Stomach (tissue), 9 donors: ENCODE results near the gene PLCXD3. TPM values are rescaled to one million over a fixed set of nuclear protein-coding genes. Genes with fewer than 3 reads are reported as not detected.
A peak's percentile ranks its signal among the peaks of the same experiment; 100 is the strongest.

Experiments
- DNase-seq, 2 donors: peaks; one replicate each; pipeline versions ENCODE4 v3.0.0 to v3.0.0-alpha.2; 2013 to 2019
- H3K27ac ChIP-seq, 5 donors: fragments of 200-600 bp in 4 of 5; sonication (generic) in 4 of 5; one replicate each; pipeline ENCODE4 v1.5.1; 2013 to 2019; ENCODE audit warnings: mild to moderate bottlenecking in 1 of 5, moderate library complexity in 1 of 5
- H3K27me3 ChIP-seq, 3 donors: fragments of 200-600 bp; sonication (generic); one replicate each; pipeline ENCODE4 v1.5.1; 2017 to 2019; ENCODE audit warnings: mixed run types in 1 of 3
- H3K36me3 ChIP-seq, 4 donors: fragments of 200-600 bp; sonication (generic); 1 replicate in 3 of 4; 2 replicates in 1 of 4; pipeline ENCODE4 v1.5.1; 2016 to 2019
- H3K4me1 ChIP-seq, 4 donors: fragments of 200-600 bp; sonication (generic); one replicate each; pipeline ENCODE4 v1.5.1; 2016 to 2019
- H3K4me3 ChIP-seq, 4 donors: fragments of 200-600 bp; sonication (generic) in 3 of 4; one replicate each; pipeline ENCODE4 v1.5.1; 2016 to 2019; ENCODE audit warnings: mild to moderate bottlenecking in 1 of 4
- H3K9me3 ChIP-seq, 4 donors: fragments of 200-600 bp; sonication (generic); one replicate each; pipeline ENCODE4 v1.5.1; 2016 to 2019
- EP300 ChIP-seq: sonication (generic); formaldehyde crosslinking; IDR thresholded peaks from one replicate; pipeline ENCODE4 v1.6.1; 2017; ENCODE audit warnings: antibody characterized with exemption
- POLR2A ChIP-seq, 4 donors: fragments of 450-650 bp; IDR thresholded peaks; one replicate each; pipeline ENCODE4 v1.6.1; 2016; ENCODE audit warnings: antibody characterized with exemption in 4 of 4, control low read depth in 2 of 4, mild to moderate bottlenecking in 1 of 4, moderate library complexity in 1 of 4
- POLR2AphosphoS5 ChIP-seq, 3 donors: sonication (generic); formaldehyde crosslinking; IDR thresholded peaks; one replicate each; pipeline ENCODE4 v1.6.1; 2016; ENCODE audit warnings: antibody characterized with exemption in 3 of 3
- WGBS, 5 donors: extraction: QIAGEN DNeasy Blood & Tissue Kit in 3 of 5; methylation state at CpG; one replicate each; pipeline versions ENCODE4 v1.1.5 to v1.1.7; 2013 to 2018; 5-methylcytosine and 5-hydroxymethylcytosine counted together
- intact Hi-C: fragments of 100-400 bp; cut with DNase I; formaldehyde crosslinking; loops from one replicate; pipeline ENCODE4 v1.15.1; 2023; ENCODE audit warnings: low total_unique reads
- polyA plus RNA-seq, 3 donors: library from polyadenylated mRNA; stranded (reverse); fragments of 200-250 nt; gene quantifications; one replicate each; pipeline ENCODE4 v1.2.3, GENCODE V29; 2013
- total RNA-seq, 5 donors: library from RNA; depleted of rRNA; stranded (reverse); fragments of >200 nt; gene quantifications; one replicate each; pipeline versions ENCODE4 v1.1.0 to v1.2.3, GENCODE V29; 2014 to 2016
- TF ChIP-seq, protein P1 (sequence below), 7 experiments: fragments of 450-650 bp in 4 of 7; fragments of 200-600 bp in 3 of 7; sonication (generic) in 3 of 7; IDR thresholded peaks; one replicate each; pipeline ENCODE4 v1.5.1; 2016 to 2019; ENCODE audit warnings: antibody characterized with exemption in 7 of 7, control low read depth in 2 of 7, mild to moderate bottlenecking in 1 of 7
- donor health status: healthy with polysubstance abuse.
- donor health status: Bipolar disorder and iron deficiency.
- donor health status: healthy.

Gene PLCXD3
- total and polyA plus RNA-seq, 8 donors: 1.2 to 3.5 (median 2.6) TPM; not detected in 1

GRCh38 chr5:41447650-41448510, 62.5 kb downstream of the PLCXD3 start:
- Histone ChIP-seq H3K36me3 (no peaks in the 10 kb centered on the region), H3K27ac (no peak overlapping the region), H3K9me3 (no peaks in the 10 kb centered on the region), H3K27me3 (no peaks in the 10 kb centered on the region), H3K4me1 (no peaks in the 10 kb centered on the region), H3K4me3 (no peak overlapping the region)
- TF ChIP-seq POLR2A (IDR thresholded peaks at IDR 0.05) (no peak), EP300 (no peak)
- DNase-seq: no peak
- WGBS, 5 donors: 72 to 78% (median 75%) methylated on average over 3 of the region's 3 CpGs
- intact Hi-C loops: no loop called here

GRCh38 chr5:41445937-41446563, 64.4 kb downstream of the PLCXD3 start:
- H3K27me3 ChIP-seq: no peaks in the 10 kb centered on the region

GRCh38 chr5:41435276-41435675, 75.1 kb downstream of the PLCXD3 start:
- DNase-seq: peak; percentile 18 to 41
- Histone ChIP-seq H3K27ac (no peak overlapping the region), H3K9me3 (no peaks in the 10 kb centered on the region), H3K4me1 (no peaks in the 10 kb centered on the region), H3K36me3 (no peaks in the 10 kb centered on the region), H3K27me3 (no peaks in the 10 kb centered on the region), H3K4me3 (no peak overlapping the region)
- intact Hi-C loops: no loop called here
- TF ChIP-seq POLR2A (IDR thresholded peaks at IDR 0.05) (no peak), POLR2AphosphoS5 (IDR thresholded peaks at IDR 0.05) (peak in 1 of 3 donors; percentile 49), EP300 (no peak)
- TF ChIP-seq, protein P1, sequence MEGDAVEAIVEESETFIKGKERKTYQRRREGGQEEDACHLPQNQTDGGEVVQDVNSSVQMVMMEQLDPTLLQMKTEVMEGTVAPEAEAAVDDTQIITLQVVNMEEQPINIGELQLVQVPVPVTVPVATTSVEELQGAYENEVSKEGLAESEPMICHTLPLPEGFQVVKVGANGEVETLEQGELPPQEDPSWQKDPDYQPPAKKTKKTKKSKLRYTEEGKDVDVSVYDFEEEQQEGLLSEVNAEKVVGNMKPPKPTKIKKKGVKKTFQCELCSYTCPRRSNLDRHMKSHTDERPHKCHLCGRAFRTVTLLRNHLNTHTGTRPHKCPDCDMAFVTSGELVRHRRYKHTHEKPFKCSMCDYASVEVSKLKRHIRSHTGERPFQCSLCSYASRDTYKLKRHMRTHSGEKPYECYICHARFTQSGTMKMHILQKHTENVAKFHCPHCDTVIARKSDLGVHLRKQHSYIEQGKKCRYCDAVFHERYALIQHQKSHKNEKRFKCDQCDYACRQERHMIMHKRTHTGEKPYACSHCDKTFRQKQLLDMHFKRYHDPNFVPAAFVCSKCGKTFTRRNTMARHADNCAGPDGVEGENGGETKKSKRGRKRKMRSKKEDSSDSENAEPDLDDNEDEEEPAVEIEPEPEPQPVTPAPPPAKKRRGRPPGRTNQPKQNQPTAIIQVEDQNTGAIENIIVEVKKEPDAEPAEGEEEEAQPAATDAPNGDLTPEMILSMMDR (IDR thresholded peaks at IDR 0.05): no peak
- 20 to 63% (median 42%) methylated on average over 1 of the region's 1 CpG for WGBS, 5 donors

More at GRCh38 chr5:41445937-41446563, 64.4 kb downstream of the PLCXD3 start:
- Histone ChIP-seq H3K4me1 (no peaks in the 10 kb centered on the region), H3K4me3 (no peak overlapping the region), H3K9me3 (no peaks in the 10 kb centered on the region), H3K36me3 (no peaks in the 10 kb centered on the region), H3K27ac (no peak overlapping the region)
- no peak for DNase-seq
- WGBS, 5 donors: 89 to 95% (median 93%) methylated on average over 16 of the region's 16 CpGs
- TF ChIP-seq POLR2A (IDR thresholded peaks at IDR 0.05) (no peak), EP300 (no peak), POLR2AphosphoS5 (IDR thresholded peaks at IDR 0.05) (no peak)
- TF ChIP-seq, protein P1 (IDR thresholded peaks at IDR 0.05): no peak
- intact Hi-C loops: no loop called here

DNA sequence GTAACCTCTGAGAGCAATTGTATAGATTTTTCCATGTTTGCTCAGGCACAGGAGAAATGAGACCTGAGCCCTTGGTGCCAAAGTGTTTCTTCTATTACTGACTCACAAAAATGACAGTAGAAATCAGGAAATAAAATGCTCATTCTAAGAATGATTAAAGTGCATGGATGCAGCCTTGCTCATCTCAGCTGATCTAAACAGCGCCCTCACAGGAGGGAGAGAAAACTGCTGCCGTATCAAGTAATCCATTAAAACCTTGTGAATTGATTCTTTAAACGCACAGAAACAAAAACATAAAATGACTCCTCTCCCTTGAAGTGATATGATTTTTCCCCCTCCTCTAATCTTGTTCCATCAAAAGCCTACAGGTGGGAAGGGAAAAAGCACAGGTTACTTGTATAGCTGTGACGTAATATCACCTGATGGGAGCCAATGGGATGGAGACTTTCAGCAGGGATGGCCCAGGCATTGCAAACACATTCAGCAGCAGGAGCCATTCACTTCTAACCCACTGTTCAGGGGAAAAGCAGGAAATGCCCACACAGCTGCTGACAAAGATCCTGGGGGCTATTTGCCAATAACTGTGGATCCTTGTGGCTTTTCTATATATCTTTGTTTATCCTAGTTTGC, 76.7 kb downstream of the PLCXD3 start:
- Histone ChIP-seq H3K9me3 (no peaks in the 10 kb centered on the region), H3K4me3 (no peak overlapping the region), H3K27ac (no peak overlapping the region), H3K4me1 (no peaks in the 10 kb centered on the region), H3K27me3 (no peaks in the 10 kb centered on the region), H3K36me3 (no peaks in the 10 kb centered on the region)
- 66 to 80% (median 77%) methylated on average over 4 of the region's 4 CpGs for WGBS, 5 donors
- intact Hi-C loops: no loop called here
- TF ChIP-seq, protein P1 (IDR thresholded peaks at IDR 0.05): no peak
- no peak for TF ChIP-seq POLR2A (IDR thresholded peaks at IDR 0.05)
- TF ChIP-seq EP300: no peak
- TF ChIP-seq POLR2AphosphoS5 (IDR thresholded peaks at IDR 0.05): no peak
- DNase-seq: no peak
